RWPE2 (cell line): ENCODE data around the gene SCGB1A1.

Experiments used
- ATAC-seq: fragments of 200-7000 bp; cut with Tn5 transposase; 3 replicates; pipeline ENCODE4 v1.9.1; 2021; ENCODE audit warnings: low read depth
- DNase-seq: peaks from one replicate; pipeline ENCODE4 v3.0.0-alpha.2; 2020; ENCODE audit warnings: low spot score
- H3K27ac ChIP-seq: fragments of 450-650 bp; 2 replicates; pipeline ENCODE4 v1.5.1; 2017; ENCODE audit warnings: mild to moderate bottlenecking; ENCODE audit not compliant: poor library complexity, severe bottlenecking
- H3K27me3 ChIP-seq: fragments of 250-450 bp; sonication (Bioruptor Pico); 2 replicates; pipeline ENCODE4 v1.5.1; 2021; ENCODE audit warnings: mild to moderate bottlenecking, moderate library complexity; ENCODE audit not compliant: insufficient read depth, poor library complexity, severe bottlenecking
- H3K36me3 ChIP-seq: fragments of 250-450 bp; sonication (Bioruptor Pico); 2 replicates; pipeline ENCODE4 v1.5.1; 2020; ENCODE audit warnings: low read depth, mild to moderate bottlenecking, moderate library complexity
- H3K4me1 ChIP-seq: fragments of 250-450 bp; sonication (Bioruptor Pico); 2 replicates; pipeline ENCODE4 v1.5.1; 2021; ENCODE audit warnings: mild to moderate bottlenecking, moderate library complexity; ENCODE audit not compliant: insufficient read depth, poor library complexity, severe bottlenecking
- H3K4me3 ChIP-seq: fragments of 250-450 bp; sonication (Bioruptor Pico); 2 replicates; pipeline ENCODE4 v1.5.1; 2021; ENCODE audit warnings: mild to moderate bottlenecking, moderate library complexity; ENCODE audit not compliant: severe bottlenecking
- H3K9me3 ChIP-seq: fragments of 250-450 bp; sonication (Bioruptor Pico); 2 replicates; pipeline ENCODE4 v1.5.1; 2021; ENCODE audit warnings: mild to moderate bottlenecking, moderate library complexity; ENCODE audit not compliant: severe bottlenecking
- TF ChIP-seq, protein P1 (sequence below): fragments of 450-650 bp; IDR thresholded peaks from one replicate; pipeline ENCODE4 v1.5.1; 2017; ENCODE audit warnings: mild to moderate bottlenecking, moderate library complexity; ENCODE audit not compliant: poor library complexity, severe bottlenecking

The SCGB1A1 gene

DNA sequence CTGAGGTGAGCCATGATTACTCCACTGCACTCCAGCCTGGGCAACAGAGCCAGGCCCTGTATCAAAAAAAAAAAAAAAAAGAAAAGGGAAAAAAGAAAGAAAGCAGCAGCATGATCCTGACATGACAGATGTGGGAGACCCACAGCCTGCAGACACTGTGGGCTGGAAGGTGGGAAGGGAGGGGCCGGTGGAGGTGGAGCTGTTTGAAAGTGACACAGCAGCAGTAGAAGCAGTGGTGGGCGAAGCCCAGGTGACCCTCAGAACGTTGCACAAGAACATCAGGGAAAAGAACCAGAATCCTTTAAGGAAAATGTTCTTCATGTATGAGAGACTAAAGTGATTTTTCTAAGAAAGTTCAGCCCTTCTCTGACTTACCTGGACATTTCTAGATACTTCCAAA is 26.3 kb upstream of the SCGB1A1 start:
- Histone ChIP-seq H3K9me3 (no peaks in the 10 kb centered on the region), H3K4me3 (no peak overlapping the region), H3K27me3 (no peaks in the 10 kb centered on the region), H3K36me3 (no peaks in the 10 kb centered on the region), H3K4me1 (peaks cover 9% of the 10 kb centered on the region), H3K27ac (no peak overlapping the region)
- DNase-seq (no peak), ATAC-seq (no peak)
- TF ChIP-seq, protein P1, sequence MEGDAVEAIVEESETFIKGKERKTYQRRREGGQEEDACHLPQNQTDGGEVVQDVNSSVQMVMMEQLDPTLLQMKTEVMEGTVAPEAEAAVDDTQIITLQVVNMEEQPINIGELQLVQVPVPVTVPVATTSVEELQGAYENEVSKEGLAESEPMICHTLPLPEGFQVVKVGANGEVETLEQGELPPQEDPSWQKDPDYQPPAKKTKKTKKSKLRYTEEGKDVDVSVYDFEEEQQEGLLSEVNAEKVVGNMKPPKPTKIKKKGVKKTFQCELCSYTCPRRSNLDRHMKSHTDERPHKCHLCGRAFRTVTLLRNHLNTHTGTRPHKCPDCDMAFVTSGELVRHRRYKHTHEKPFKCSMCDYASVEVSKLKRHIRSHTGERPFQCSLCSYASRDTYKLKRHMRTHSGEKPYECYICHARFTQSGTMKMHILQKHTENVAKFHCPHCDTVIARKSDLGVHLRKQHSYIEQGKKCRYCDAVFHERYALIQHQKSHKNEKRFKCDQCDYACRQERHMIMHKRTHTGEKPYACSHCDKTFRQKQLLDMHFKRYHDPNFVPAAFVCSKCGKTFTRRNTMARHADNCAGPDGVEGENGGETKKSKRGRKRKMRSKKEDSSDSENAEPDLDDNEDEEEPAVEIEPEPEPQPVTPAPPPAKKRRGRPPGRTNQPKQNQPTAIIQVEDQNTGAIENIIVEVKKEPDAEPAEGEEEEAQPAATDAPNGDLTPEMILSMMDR = no peak

DNA sequence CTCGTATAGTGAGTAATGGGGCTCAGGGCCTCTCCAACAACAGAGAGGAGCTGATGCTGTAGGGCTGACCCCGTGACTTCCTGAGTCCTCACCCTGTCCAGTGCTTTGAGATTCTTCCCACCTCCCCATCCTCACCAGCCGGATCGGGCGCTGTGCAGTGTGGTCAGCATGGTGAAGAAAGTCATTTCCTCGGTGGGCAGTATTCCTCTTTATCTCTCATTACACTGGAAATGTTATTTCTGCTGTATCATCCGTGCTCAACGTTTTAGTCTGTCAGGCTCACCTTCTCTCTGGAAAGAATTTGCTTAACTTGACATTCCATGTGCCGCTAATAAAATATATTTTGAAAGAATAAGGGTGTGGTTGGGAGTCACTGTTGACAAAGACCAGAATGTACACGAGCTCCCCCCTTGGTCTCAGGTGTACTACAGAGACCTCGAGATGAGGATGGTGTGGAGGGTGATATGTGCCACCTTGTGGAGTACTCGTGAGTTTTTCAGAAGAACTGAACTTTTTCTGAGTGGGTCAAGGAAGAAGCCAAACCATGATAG is 25.7 kb upstream of the SCGB1A1 start:
- no peak overlapping the region for H3K4me3 ChIP-seq
- ATAC-seq (peak; percentile 76), DNase-seq (no peak)
- H3K36me3 ChIP-seq = no peaks in the 10 kb centered on the region
- H3K27me3 ChIP-seq = no peaks in the 10 kb centered on the region
- peaks cover 9% of the 10 kb centered on the region for H3K4me1 ChIP-seq
- no peaks in the 10 kb centered on the region for H3K9me3 ChIP-seq
- TF ChIP-seq, protein P1 = peak; percentile 69
- no peak overlapping the region for H3K27ac ChIP-seq

DNA sequence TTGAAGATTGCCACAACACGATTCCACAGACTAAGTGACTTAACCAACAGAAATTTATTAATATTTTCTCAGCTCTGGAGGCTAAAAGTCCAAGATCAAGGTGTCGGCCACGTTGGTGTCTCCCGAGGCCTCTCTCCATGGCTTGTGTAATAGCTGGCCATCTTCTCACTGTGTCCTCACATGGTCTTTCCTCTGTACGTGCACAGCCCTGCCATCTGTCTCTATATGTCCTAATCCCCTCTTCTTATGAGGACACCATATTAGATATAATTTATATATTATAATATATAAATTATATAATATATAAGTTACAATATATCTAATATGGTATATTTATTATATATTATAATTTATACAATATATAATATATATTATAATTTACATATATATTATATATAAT is 25.1 kb upstream of the SCGB1A1 start:
- DNase-seq (no peak), ATAC-seq (no peak)
- H3K4me3 ChIP-seq = no peak overlapping the region
- no peaks in the 10 kb centered on the region for H3K27me3 ChIP-seq
- H3K9me3 ChIP-seq = no peaks in the 10 kb centered on the region
- H3K4me1 ChIP-seq = peaks cover 9% of the 10 kb centered on the region
- H3K27ac ChIP-seq = no peak overlapping the region
- no peaks in the 10 kb centered on the region for H3K36me3 ChIP-seq
- TF ChIP-seq, protein P1 = no peak

DNA sequence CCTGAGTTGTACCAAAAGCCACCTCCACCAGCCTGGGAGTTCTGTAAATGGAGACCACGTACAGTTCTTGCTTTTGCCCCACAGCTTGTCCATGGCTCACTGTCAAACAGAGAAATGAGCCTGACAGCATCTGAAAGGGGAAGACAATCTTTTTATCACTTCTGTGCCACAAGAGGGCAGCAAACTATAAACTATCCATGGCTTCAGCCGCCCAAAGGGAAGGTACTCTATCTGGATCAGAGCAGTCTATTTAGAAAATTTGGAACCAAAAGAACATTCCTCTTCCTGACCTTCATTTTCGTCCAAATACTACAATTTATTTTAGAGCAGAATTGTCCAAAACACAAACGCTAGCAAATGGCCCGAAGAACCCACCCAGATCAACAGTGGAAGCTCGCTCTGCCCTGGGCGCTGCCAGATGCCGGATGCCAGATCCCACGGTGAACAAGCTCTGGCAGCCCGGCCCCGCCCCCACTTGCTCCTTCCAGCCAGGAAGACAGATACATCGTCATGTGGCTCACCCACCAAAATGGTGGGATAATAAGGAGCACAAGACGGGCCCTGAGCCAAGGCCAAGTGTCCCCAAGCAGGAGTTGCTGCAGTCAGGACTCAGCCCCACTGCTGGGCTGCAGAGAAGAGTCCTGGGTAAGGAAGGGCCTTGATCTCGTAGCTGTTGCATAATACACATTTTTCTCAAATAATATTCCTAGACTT is 23.9 kb upstream of the SCGB1A1 start:
- TF ChIP-seq, protein P1 = peak; percentile 80
- Histone ChIP-seq H3K4me1 (peaks cover 9% of the 10 kb centered on the region), H3K4me3 (peak overlapping the region; percentile 23), H3K9me3 (no peaks in the 10 kb centered on the region), H3K27me3 (no peaks in the 10 kb centered on the region), H3K36me3 (no peaks in the 10 kb centered on the region), H3K27ac (peak overlapping the region; percentile 39)
- ATAC-seq = peak; percentile 83
- DNase-seq = peak; percentile 86
